ENCODE results near the gene CBLL2. TPM values are rescaled to one million over a fixed set of nuclear protein-coding genes. Genes with fewer than 3 reads are reported as not detected.
"Not testable (repeated sequence)": the region's sequence is repeated elsewhere in the genome, so short reads cannot be mapped to it uniquely, and the experiment has no call there.

CBLL2 gene
- total and polyA plus RNA-seq, 2 donors (not counting 1 experiment from before 2014, with no cell fraction given), result not detected

DNA sequence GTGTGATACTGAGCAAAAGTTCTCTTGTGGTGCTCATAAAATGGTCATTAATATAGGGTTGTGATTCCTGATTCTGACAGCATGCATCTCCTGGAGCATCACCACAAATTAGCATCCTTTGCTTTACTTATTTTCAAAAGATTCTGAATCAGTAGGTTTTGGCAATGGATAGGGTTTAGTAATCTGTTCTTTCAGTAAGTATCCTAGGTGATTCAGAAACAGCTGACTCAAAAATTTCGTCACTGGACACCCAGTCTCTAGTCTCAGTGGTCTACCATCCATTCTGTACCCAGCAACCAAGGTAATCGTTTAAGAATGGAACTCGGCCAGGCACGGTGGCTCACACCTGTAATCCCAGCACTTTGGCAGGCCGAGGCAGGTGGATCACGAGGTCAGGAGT, 4.1 kb downstream of the CBLL2 start:
- Histone ChIP-seq H3K4me1 (ENCODE audit: control insufficient read depth, extremely low read depth, insufficient read depth, low read length) (no peaks in the 10 kb centered on the region), H3K9me3 (ENCODE audit: control insufficient read depth, insufficient read depth, low read depth, low read length) (no peaks in the 10 kb centered on the region), H3K9ac (ENCODE audit: insufficient read depth, low read length) (no peak overlapping the region), H4K20me1 (ENCODE audit: control insufficient read depth, extremely low read depth, insufficient read depth, low read length) (no peaks in the 10 kb centered on the region), H3K4me3 (replicated peaks in 1 of 4; ENCODE audit: control extremely low read depth in 1 of 4, insufficient read depth in 1 of 4, low read depth in 3 of 4, low read length in 4 of 4) (no peak overlapping the region), H3K79me2 (ENCODE audit: control insufficient read depth, insufficient read depth, low read length) (no peaks in the 10 kb centered on the region), H3K27ac (ENCODE audit: insufficient read depth, low read length) (no peak overlapping the region), H2AFZ (ENCODE audit: low read length) (no peak overlapping the region), H3K27me3 (ENCODE audit: control insufficient read depth, insufficient read depth, low read length) (no peaks in the 10 kb centered on the region), H3K4me2 (ENCODE audit: extremely low read depth, insufficient read depth, low read length) (no peak overlapping the region), H3K36me3 (ENCODE audit: control insufficient read depth, insufficient read depth, low read length) (no peaks in the 10 kb centered on the region)
- no peak for TF ChIP-seq CTCF (conservative IDR thresholded peaks at IDR 0.05 in 1 of 2, IDR thresholded peaks at IDR 0.05 in 1 of 2; ENCODE audit: low read depth in 1 of 2, low read length in 2 of 2)
- no peak for TF ChIP-seq EZH2 (IDR thresholded peaks at IDR 0.05; ENCODE audit: low read length, missing control alignments)
- peak; percentile 3 to 37 for DNase-seq (ENCODE audit: low read depth in 2 of 2)

DNA sequence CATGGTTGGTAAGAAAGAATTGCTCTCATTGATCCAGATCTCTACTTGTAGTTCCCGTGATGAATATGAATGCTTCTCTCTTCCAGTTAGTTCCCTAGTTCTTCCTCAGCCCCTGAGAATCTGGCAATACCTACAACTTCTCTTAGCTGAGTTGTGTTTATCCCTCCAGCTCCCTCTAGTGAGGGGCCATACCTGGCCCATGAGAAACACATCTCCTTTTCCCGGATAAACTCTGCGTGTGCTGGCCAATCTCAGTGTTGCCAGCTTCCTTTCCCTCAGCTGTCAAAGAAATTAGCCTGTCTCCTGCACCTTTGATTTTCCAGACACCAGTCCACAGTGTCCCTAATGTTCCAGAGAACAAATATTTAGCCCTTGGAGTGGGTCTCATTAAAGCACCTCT, 5.7 kb downstream of the CBLL2 start:
- H3K36me3 ChIP-seq (ENCODE audit: control insufficient read depth, insufficient read depth, low read length), result no peaks in the 10 kb centered on the region
- H3K4me3 ChIP-seq (replicated peaks in 1 of 4; ENCODE audit: control extremely low read depth in 1 of 4, insufficient read depth in 1 of 4, low read depth in 3 of 4, low read length in 4 of 4), result no peak overlapping the region
- no peak overlapping the region for H3K4me2 ChIP-seq (ENCODE audit: extremely low read depth, insufficient read depth, low read length)
- no peaks in the 10 kb centered on the region for H3K4me1 ChIP-seq (ENCODE audit: control insufficient read depth, extremely low read depth, insufficient read depth, low read length)
- H3K27me3 ChIP-seq (ENCODE audit: control insufficient read depth, insufficient read depth, low read length), result no peaks in the 10 kb centered on the region
- H2AFZ ChIP-seq (ENCODE audit: low read length), result no peak overlapping the region
- no peaks in the 10 kb centered on the region for H4K20me1 ChIP-seq (ENCODE audit: control insufficient read depth, extremely low read depth, insufficient read depth, low read length)
- no peak overlapping the region for H3K9ac ChIP-seq (ENCODE audit: insufficient read depth, low read length)
- TF ChIP-seq CTCF (conservative IDR thresholded peaks at IDR 0.05 in 1 of 2, IDR thresholded peaks at IDR 0.05 in 1 of 2; ENCODE audit: low read depth in 1 of 2, low read length in 2 of 2) (no peak), EZH2 (IDR thresholded peaks at IDR 0.05; ENCODE audit: low read length, missing control alignments) (no peak)
- no peak for DNase-seq (ENCODE audit: low read depth in 2 of 2)
- no peaks in the 10 kb centered on the region for H3K79me2 ChIP-seq (ENCODE audit: control insufficient read depth, insufficient read depth, low read length)
- no peak overlapping the region for H3K27ac ChIP-seq (ENCODE audit: insufficient read depth, low read length)
- no peaks in the 10 kb centered on the region for H3K9me3 ChIP-seq (ENCODE audit: control insufficient read depth, insufficient read depth, low read depth, low read length)

DNA sequence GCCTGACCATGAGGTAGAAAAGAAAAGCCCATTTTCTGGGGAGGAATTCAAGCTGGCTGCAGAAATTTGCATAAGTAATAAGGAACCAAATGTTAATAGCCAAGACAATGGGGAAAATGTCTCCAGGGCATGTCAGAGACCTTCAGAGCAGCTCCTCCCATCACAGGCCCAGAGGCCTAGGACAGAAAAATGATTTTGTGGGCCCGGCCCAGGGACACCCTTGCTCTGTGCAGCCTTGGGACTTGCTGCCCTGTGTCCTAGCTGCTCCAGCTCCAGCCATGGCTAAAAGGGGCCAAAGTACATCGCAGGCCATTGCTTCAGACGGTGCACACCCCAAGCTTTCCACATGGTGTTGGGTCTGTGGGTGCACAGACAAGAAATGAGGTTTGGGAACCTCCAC, 16.5 kb downstream of the CBLL2 start:
- H3K27me3 ChIP-seq (ENCODE audit: control insufficient read depth, insufficient read depth, low read length); H3K9ac ChIP-seq (ENCODE audit: insufficient read depth, low read length); H3K79me2 ChIP-seq (ENCODE audit: control insufficient read depth, insufficient read depth, low read length); H3K4me3 ChIP-seq (replicated peaks in 1 of 4; ENCODE audit: control extremely low read depth in 1 of 4, insufficient read depth in 1 of 4, low read depth in 3 of 4, low read length in 4 of 4); H2AFZ ChIP-seq (ENCODE audit: low read length); H3K27ac ChIP-seq (ENCODE audit: insufficient read depth, low read length); H4K20me1 ChIP-seq (ENCODE audit: control insufficient read depth, extremely low read depth, insufficient read depth, low read length); H3K36me3 ChIP-seq (ENCODE audit: control insufficient read depth, insufficient read depth, low read length); H3K9me3 ChIP-seq (ENCODE audit: control insufficient read depth, insufficient read depth, low read depth, low read length); H3K4me2 ChIP-seq (ENCODE audit: extremely low read depth, insufficient read depth, low read length); H3K4me1 ChIP-seq (ENCODE audit: control insufficient read depth, extremely low read depth, insufficient read depth, low read length); DNase-seq (ENCODE audit: low read depth in 2 of 2): not testable (repeated sequence)
